ENCODE measurements around the gene MMADHC.

- TF ChIP-seq, protein P1, sequence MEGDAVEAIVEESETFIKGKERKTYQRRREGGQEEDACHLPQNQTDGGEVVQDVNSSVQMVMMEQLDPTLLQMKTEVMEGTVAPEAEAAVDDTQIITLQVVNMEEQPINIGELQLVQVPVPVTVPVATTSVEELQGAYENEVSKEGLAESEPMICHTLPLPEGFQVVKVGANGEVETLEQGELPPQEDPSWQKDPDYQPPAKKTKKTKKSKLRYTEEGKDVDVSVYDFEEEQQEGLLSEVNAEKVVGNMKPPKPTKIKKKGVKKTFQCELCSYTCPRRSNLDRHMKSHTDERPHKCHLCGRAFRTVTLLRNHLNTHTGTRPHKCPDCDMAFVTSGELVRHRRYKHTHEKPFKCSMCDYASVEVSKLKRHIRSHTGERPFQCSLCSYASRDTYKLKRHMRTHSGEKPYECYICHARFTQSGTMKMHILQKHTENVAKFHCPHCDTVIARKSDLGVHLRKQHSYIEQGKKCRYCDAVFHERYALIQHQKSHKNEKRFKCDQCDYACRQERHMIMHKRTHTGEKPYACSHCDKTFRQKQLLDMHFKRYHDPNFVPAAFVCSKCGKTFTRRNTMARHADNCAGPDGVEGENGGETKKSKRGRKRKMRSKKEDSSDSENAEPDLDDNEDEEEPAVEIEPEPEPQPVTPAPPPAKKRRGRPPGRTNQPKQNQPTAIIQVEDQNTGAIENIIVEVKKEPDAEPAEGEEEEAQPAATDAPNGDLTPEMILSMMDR (IDR thresholded peaks at IDR 0.05; ENCODE audit: insufficient read depth, low read length, poor library complexity, severe bottlenecking) = no peak
- no peak for TF ChIP-seq EZH2phosphoT487 (conservative IDR thresholded peaks at IDR 0.05; ENCODE audit: low read length)
Measured at GRCh38 chr2:149538138-149538833, 49.3 kb downstream of the MMADHC start.
